Stomach (tissue), 9 donors: ENCODE data around the gene FBXL14. TPM values are rescaled to one million over a fixed set of nuclear protein-coding genes. Genes with fewer than 3 reads are reported as not detected.

Experiments
- DNase-seq, 2 donors: peaks; one replicate each; pipeline versions ENCODE4 v3.0.0 to v3.0.0-alpha.2; 2013 to 2019
- H3K27ac ChIP-seq, 5 donors: fragments of 200-600 bp in 4 of 5; sonication (generic) in 4 of 5; one replicate each; pipeline ENCODE4 v1.5.1; 2013 to 2019; ENCODE audit warnings: mild to moderate bottlenecking in 1 of 5, moderate library complexity in 1 of 5
- H3K27me3 ChIP-seq, 3 donors: fragments of 200-600 bp; sonication (generic); one replicate each; pipeline ENCODE4 v1.5.1; 2017 to 2019; ENCODE audit warnings: mixed run types in 1 of 3
- H3K36me3 ChIP-seq, 4 donors: fragments of 200-600 bp; sonication (generic); 1 replicate in 3 of 4; 2 replicates in 1 of 4; pipeline ENCODE4 v1.5.1; 2016 to 2019
- H3K4me1 ChIP-seq, 4 donors: fragments of 200-600 bp; sonication (generic); one replicate each; pipeline ENCODE4 v1.5.1; 2016 to 2019
- H3K4me3 ChIP-seq, 4 donors: fragments of 200-600 bp; sonication (generic) in 3 of 4; one replicate each; pipeline ENCODE4 v1.5.1; 2016 to 2019; ENCODE audit warnings: mild to moderate bottlenecking in 1 of 4
- H3K9me3 ChIP-seq, 4 donors: fragments of 200-600 bp; sonication (generic); one replicate each; pipeline ENCODE4 v1.5.1; 2016 to 2019
- EP300 ChIP-seq: sonication (generic); formaldehyde crosslinking; IDR thresholded peaks from one replicate; pipeline ENCODE4 v1.6.1; 2017; ENCODE audit warnings: antibody characterized with exemption
- POLR2A ChIP-seq, 4 donors: fragments of 450-650 bp; IDR thresholded peaks; one replicate each; pipeline ENCODE4 v1.6.1; 2016; ENCODE audit warnings: antibody characterized with exemption in 4 of 4, control low read depth in 2 of 4, mild to moderate bottlenecking in 1 of 4, moderate library complexity in 1 of 4
- POLR2AphosphoS5 ChIP-seq, 3 donors: sonication (generic); formaldehyde crosslinking; IDR thresholded peaks; one replicate each; pipeline ENCODE4 v1.6.1; 2016; ENCODE audit warnings: antibody characterized with exemption in 3 of 3
- WGBS, 5 donors: extraction: QIAGEN DNeasy Blood & Tissue Kit in 3 of 5; methylation state at CpG; one replicate each; pipeline versions ENCODE4 v1.1.5 to v1.1.7; 2013 to 2018; 5-methylcytosine and 5-hydroxymethylcytosine counted together
- intact Hi-C: fragments of 100-400 bp; cut with DNase I; formaldehyde crosslinking; loops from one replicate; pipeline ENCODE4 v1.15.1; 2023; ENCODE audit warnings: low total_unique reads
- polyA plus RNA-seq, 3 donors: library from polyadenylated mRNA; stranded (reverse); fragments of 200-250 nt; gene quantifications; one replicate each; pipeline ENCODE4 v1.2.3, GENCODE V29; 2013
- total RNA-seq, 5 donors: library from RNA; depleted of rRNA; stranded (reverse); fragments of >200 nt; gene quantifications; one replicate each; pipeline versions ENCODE4 v1.1.0 to v1.2.3, GENCODE V29; 2014 to 2016
- TF ChIP-seq, protein P1 (sequence below), 7 experiments: fragments of 450-650 bp in 4 of 7; fragments of 200-600 bp in 3 of 7; sonication (generic) in 3 of 7; IDR thresholded peaks; one replicate each; pipeline ENCODE4 v1.5.1; 2016 to 2019; ENCODE audit warnings: antibody characterized with exemption in 7 of 7, control low read depth in 2 of 7, mild to moderate bottlenecking in 1 of 7
- donor health status: healthy with polysubstance abuse.
- donor health status: Bipolar disorder and iron deficiency.
- donor health status: healthy.

FBXL14 gene
- total and polyA plus RNA-seq, 8 donors: 2.6 to 36.2 (median 7.9) TPM; not detected in 1

GRCh38 chr12:1628666-1629337, 34.4 kb upstream of the FBXL14 start, which contains the start of gene WNT5B:
Gene WNT5B, plus strand, starts transcription at chr12:1629231. Its CDS starts 2,124 bp downstream, at chr12:1631355.
- peaks cover 18 to 45% (median 26%) of the 10 kb centered on the region in 4 donors for H3K4me1 ChIP-seq

GRCh38 chr12:1622406-1622805, 28.0 kb upstream of the FBXL14 start:
- 69 to 80% (median 79%) methylated on average over 3 of the region's 3 CpGs for WGBS, 5 donors
- H3K4me1 ChIP-seq: peaks cover 0 to 13% (median 4%) of the 10 kb centered on the region in 4 donors
- no peak for DNase-seq
- no peak overlapping the region for H3K4me3 ChIP-seq
- no peaks in the 10 kb centered on the region for H3K36me3 ChIP-seq
- no peaks in the 10 kb centered on the region for H3K27me3 ChIP-seq
- intact Hi-C loops: no loop called here
- no peaks in the 10 kb centered on the region for H3K9me3 ChIP-seq
- TF ChIP-seq, protein P1, sequence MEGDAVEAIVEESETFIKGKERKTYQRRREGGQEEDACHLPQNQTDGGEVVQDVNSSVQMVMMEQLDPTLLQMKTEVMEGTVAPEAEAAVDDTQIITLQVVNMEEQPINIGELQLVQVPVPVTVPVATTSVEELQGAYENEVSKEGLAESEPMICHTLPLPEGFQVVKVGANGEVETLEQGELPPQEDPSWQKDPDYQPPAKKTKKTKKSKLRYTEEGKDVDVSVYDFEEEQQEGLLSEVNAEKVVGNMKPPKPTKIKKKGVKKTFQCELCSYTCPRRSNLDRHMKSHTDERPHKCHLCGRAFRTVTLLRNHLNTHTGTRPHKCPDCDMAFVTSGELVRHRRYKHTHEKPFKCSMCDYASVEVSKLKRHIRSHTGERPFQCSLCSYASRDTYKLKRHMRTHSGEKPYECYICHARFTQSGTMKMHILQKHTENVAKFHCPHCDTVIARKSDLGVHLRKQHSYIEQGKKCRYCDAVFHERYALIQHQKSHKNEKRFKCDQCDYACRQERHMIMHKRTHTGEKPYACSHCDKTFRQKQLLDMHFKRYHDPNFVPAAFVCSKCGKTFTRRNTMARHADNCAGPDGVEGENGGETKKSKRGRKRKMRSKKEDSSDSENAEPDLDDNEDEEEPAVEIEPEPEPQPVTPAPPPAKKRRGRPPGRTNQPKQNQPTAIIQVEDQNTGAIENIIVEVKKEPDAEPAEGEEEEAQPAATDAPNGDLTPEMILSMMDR (IDR thresholded peaks at IDR 0.05): no peak
- no peak for TF ChIP-seq POLR2AphosphoS5 (IDR thresholded peaks at IDR 0.05)
- TF ChIP-seq POLR2A (IDR thresholded peaks at IDR 0.05): no peak
- TF ChIP-seq EP300: no peak
- no peak overlapping the region for H3K27ac ChIP-seq

More at GRCh38 chr12:1628666-1629337, 34.4 kb upstream of the FBXL14 start, which contains the start of gene WNT5B:
- Histone ChIP-seq H3K27me3 (peaks cover 0 to 45% (median 15%) of the 10 kb centered on the region in 3 donors), H3K36me3 (peaks cover 0 to 4% (median 0%) of the 10 kb centered on the region in 4 donors), H3K4me3 (peak within 1 kb of the TSS; percentile 50 to 77 (median 57)), H3K27ac (peak within 1 kb of the TSS in 1 of 5 donors; percentile 67), H3K9me3 (no peaks in the 10 kb centered on the region)
- intact Hi-C loops: no loop called here
- TF ChIP-seq, protein P1 (IDR thresholded peaks at IDR 0.05): no peak
- TF ChIP-seq EP300 (no peak), POLR2AphosphoS5 (IDR thresholded peaks at IDR 0.05) (no peak), POLR2A (IDR thresholded peaks at IDR 0.05) (no peak)
- 64 to 72% (median 68%) methylated on average over 17 of the region's 17 CpGs for WGBS, 5 donors
- peak in 1 of 2 donors; percentile 47 for DNase-seq

GRCh38 chr12:1620092-1620491, 25.7 kb upstream of the FBXL14 start:
- no peak for DNase-seq
- Histone ChIP-seq H3K27me3 (no peaks in the 10 kb centered on the region), H3K27ac (no peak overlapping the region), H3K4me1 (peaks cover 0 to 9% (median 1%) of the 10 kb centered on the region in 4 donors), H3K4me3 (no peak overlapping the region), H3K36me3 (no peaks in the 10 kb centered on the region), H3K9me3 (no peaks in the 10 kb centered on the region)
- TF ChIP-seq POLR2AphosphoS5 (IDR thresholded peaks at IDR 0.05) (no peak), POLR2A (IDR thresholded peaks at IDR 0.05) (no peak), EP300 (no peak)
- TF ChIP-seq, protein P1 (IDR thresholded peaks at IDR 0.05): no peak
- intact Hi-C loops: no loop called here
- WGBS, 5 donors: 44 to 75% (median 70%) methylated on average over 1 of the region's 1 CpG

- Histone ChIP-seq H3K4me1 (peaks cover 0 to 9% (median 0%) of the 10 kb centered on the region in 4 donors), H3K4me3 (no peak overlapping the region), H3K27me3 (no peaks in the 10 kb centered on the region), H3K9me3 (no peaks in the 10 kb centered on the region), H3K36me3 (no peaks in the 10 kb centered on the region), H3K27ac (no peak overlapping the region)
- 63 to 83% (median 78%) methylated on average over 8 of the region's 8 CpGs for WGBS, 5 donors
- DNase-seq: peak in 1 of 2 donors; percentile 37
- intact Hi-C loops: no loop called here
- TF ChIP-seq, protein P1 (IDR thresholded peaks at IDR 0.05): no peak
- TF ChIP-seq POLR2A (IDR thresholded peaks at IDR 0.05) (no peak), POLR2AphosphoS5 (IDR thresholded peaks at IDR 0.05) (no peak), EP300 (no peak)
Observed at GRCh38 chr12:1619587-1619986, 25.2 kb upstream of the FBXL14 start.
